B cell (primary cell): ENCODE measurements around the gene TENM4. TPM values are rescaled to one million over a fixed set of nuclear protein-coding genes. Genes with fewer than 3 reads are reported as not detected.

Source experiments
- ATAC-seq: fragments of 200-7000 bp; cut with Tn5 transposase; one replicate; pipeline ENCODE4 v1.10.0; 2021; ENCODE audit warnings: low read depth, mild to moderate bottlenecking, moderate number of reproducible peaks, moderate library complexity
- CTCF ChIA-PET: fragments of 350-600 bp; sonication (Branson Sonifier 250); formaldehyde crosslinking; loops from one replicate; lab custom pipeline; 2021; ENCODE audit warnings: antibody characterized with exemption, inconsistent platforms; lab: Charles Lee
- POLR2A ChIA-PET: fragments of 350-600 bp; sonication (Branson Sonifier 250); formaldehyde crosslinking; loops from one replicate; lab custom pipeline; 2021; ENCODE audit warnings: antibody characterized with exemption; lab: Charles Lee
- DNase-seq: peaks from one replicate; pipeline ENCODE4 v3.0.0; 2013
- H2AFZ ChIP-seq: 2 replicates; pipeline ENCODE4 v1.6.1; 2012; ENCODE audit warnings: mild to moderate bottlenecking, low read depth, low read length; ENCODE audit not compliant: insufficient read depth, poor library complexity, severe bottlenecking
- H3K27ac ChIP-seq, 2 donors: 1 replicate in 1 of 2; 2 replicates in 1 of 2; pipeline ENCODE4 v1.5.1; 2012 to 2013; ENCODE audit warnings: low read length in 2 of 2, mild to moderate bottlenecking in 2 of 2, moderate library complexity in 1 of 2
- H3K27me3 ChIP-seq, 4 experiments: fragments of 200-600 bp in 1 of 4; sonication (generic) in 1 of 4; replicated peaks in 1 of 4; 1 replicate in 2 of 4; 2 replicates in 2 of 4; pipeline versions ENCODE4 v1.6.1 to v1.7.0; 2013 to 2016; ENCODE audit warnings: low read length in 3 of 4, mild to moderate bottlenecking in 2 of 4, mixed read lengths in 1 of 4, moderate library complexity in 1 of 4; ENCODE audit not compliant: insufficient read depth in 4 of 4, control insufficient read depth in 3 of 4; ENCODE audit errors: control extremely low read depth in 1 of 4
- H3K36me3 ChIP-seq, 2 experiments: replicated peaks in 1 of 2; 1 replicate in 1 of 2; 2 replicates in 1 of 2; pipeline versions ENCODE4 v1.6.1 to v1.7.1; 2013; ENCODE audit warnings: low read length in 1 of 2; ENCODE audit not compliant: insufficient read depth in 2 of 2, control insufficient read depth in 1 of 2; ENCODE audit errors: control extremely low read depth in 1 of 2, extremely low read depth in 1 of 2
- H3K4me1 ChIP-seq, 2 donors: fragments of 200-600 bp in 1 of 2; sonication (generic) in 1 of 2; 1 replicate in 1 of 2; 2 replicates in 1 of 2; pipeline versions ENCODE4 v1.5.1 to v1.6.1; 2013 to 2017; ENCODE audit warnings: low read length in 2 of 2; ENCODE audit not compliant: control insufficient read depth in 2 of 2, insufficient read depth in 2 of 2
- H3K4me2 ChIP-seq: replicated peaks from 2 replicates; pipeline ENCODE3; 2012; ENCODE audit warnings: mild to moderate bottlenecking, low read depth, low read length; ENCODE audit not compliant: poor library complexity, severe bottlenecking
- H3K4me3 ChIP-seq, 5 experiments: fragments of 200-600 bp in 1 of 5; sonication (generic) in 1 of 5; 1 replicate in 3 of 5; 2 replicates in 2 of 5; pipeline versions ENCODE4 v1.5.1 to v1.7.0; 2011 to 2016; ENCODE audit warnings: low read length in 4 of 5, mild to moderate bottlenecking in 4 of 5, low read depth in 2 of 5, control low read depth in 1 of 5, moderate library complexity in 1 of 5; ENCODE audit not compliant: insufficient read depth in 1 of 5; ENCODE audit errors: control extremely low read depth in 1 of 5, extremely low read depth in 1 of 5
- H3K79me2 ChIP-seq: fragments of 200-600 bp; sonication (generic); one replicate; pipeline ENCODE4 v1.6.0; 2016; ENCODE audit warnings: low read length; ENCODE audit not compliant: control insufficient read depth, insufficient read depth
- H3K9ac ChIP-seq: fragments of 200-600 bp; sonication (generic); 2 replicates; pipeline ENCODE4 v1.6.1; 2017; ENCODE audit warnings: mild to moderate bottlenecking, low read length, moderate library complexity
- H3K9me3 ChIP-seq, 3 donors: one replicate each; pipeline versions ENCODE4 v1.6.1 to v1.7.1; 2013; ENCODE audit warnings: low read length in 2 of 3; ENCODE audit not compliant: control insufficient read depth in 2 of 3, insufficient read depth in 1 of 3; ENCODE audit errors: control extremely low read depth in 1 of 3
- H4K20me1 ChIP-seq: 2 replicates; pipeline ENCODE4 v1.6.0; 2012; ENCODE audit warnings: mild to moderate bottlenecking, low read length; ENCODE audit not compliant: insufficient read depth, control insufficient read depth, poor library complexity, severe bottlenecking
- H3K27ac Mint-ChIP-seq: one replicate; pipeline ENCODE4 v1.8.0; 2021; ENCODE audit warnings: mixed read lengths
- H3K27me3 Mint-ChIP-seq: one replicate; pipeline ENCODE4 v1.8.0; 2021; ENCODE audit warnings: mixed read lengths
- H3K4me1 Mint-ChIP-seq: one replicate; pipeline ENCODE4 v1.8.0; 2021; ENCODE audit warnings: mixed read lengths
- H3K4me3 Mint-ChIP-seq: one replicate; pipeline ENCODE4 v1.8.0; 2021; ENCODE audit warnings: mixed read lengths
- H3K9me3 Mint-ChIP-seq: one replicate; pipeline ENCODE4 v1.8.0; 2022; ENCODE audit warnings: mixed read lengths; ENCODE audit not compliant: insufficient read depth
- CTCF ChIP-seq: fragments of 200-600 bp; IDR thresholded peaks from one replicate; pipeline ENCODE4 v1.8.0; 2022; ENCODE audit warnings: antibody characterized with exemption, mild to moderate bottlenecking
- EZH2 ChIP-seq: IDR thresholded peaks from 2 replicates; pipeline ENCODE4 v1.6.1; 2012; ENCODE audit warnings: borderline replicate concordance, low read depth, mild to moderate bottlenecking, moderate library complexity, low read length; ENCODE audit not compliant: insufficient read depth, poor library complexity, severe bottlenecking
- WGBS: methylation state at CpG from one replicate; pipeline ENCODE4 v1.1.5; 2013; ENCODE audit warnings: missing lambda C conversion rate; ENCODE audit not compliant: insufficient coverage; 5-methylcytosine and 5-hydroxymethylcytosine counted together
- intact Hi-C: fragments of 100-400 bp; cut with micrococcal nuclease; formaldehyde crosslinking; loops from one replicate; pipeline ENCODE4 v1.10.0; 2022
- polyA plus RNA-seq: library from polyadenylated mRNA; depleted of rRNA; stranded (reverse); fragments of >200 nt; gene quantifications from 2 replicates; pipeline ENCODE4 v1.2.3, GENCODE V29; 2012
- total RNA-seq, 2 donors: library from RNA; stranded (reverse); fragments of 120-200 nt in 1 of 2; gene quantifications; 1 replicate in 1 of 2; 2 replicates in 1 of 2; pipeline versions ENCODE4 v1.2.3 to v1.2.4, GENCODE V29; 2013 to 2022

The TENM4 gene
- total and polyA plus RNA-seq, 2 donors (not counting 1 experiment from before 2014, with no cell fraction given) = 0.09 to 5.7 TPM

GRCh38 chr11:79330651-79331050 lies 110.2 kb downstream of the TENM4 start:
- Mint-ChIP-seq H3K4me3 (no peak overlapping the region), H3K9me3 (no peaks in the 10 kb centered on the region), H3K27ac (no peak overlapping the region), H3K4me1 (no peaks in the 10 kb centered on the region), H3K27me3 (no peaks in the 10 kb centered on the region)
- H4K20me1 ChIP-seq = no peaks in the 10 kb centered on the region
- CTCF ChIA-PET = no interaction called here
- TF ChIP-seq CTCF (no peak), EZH2 (no peak)
- H3K27me3 ChIP-seq = no peaks in the 10 kb centered on the region
- POLR2A ChIA-PET = no interaction called here
- H2AFZ ChIP-seq = no peak overlapping the region
- intact Hi-C loops = no loop called here
- H3K36me3 ChIP-seq = no peaks in the 10 kb centered on the region
- WGBS = 76% methylated on average over 6 of the region's 8 CpGs
- H3K9ac ChIP-seq = no peak overlapping the region
- DNase-seq (no peak), ATAC-seq (no peak)
- H3K4me1 ChIP-seq = no peaks in the 10 kb centered on the region
- no peak overlapping the region for H3K4me3 ChIP-seq
- H3K4me2 ChIP-seq = no peak overlapping the region
- H3K9me3 ChIP-seq = no peaks in the 10 kb centered on the region
- H3K27ac ChIP-seq = no peak overlapping the region
- H3K79me2 ChIP-seq = no peaks in the 10 kb centered on the region

DNA sequence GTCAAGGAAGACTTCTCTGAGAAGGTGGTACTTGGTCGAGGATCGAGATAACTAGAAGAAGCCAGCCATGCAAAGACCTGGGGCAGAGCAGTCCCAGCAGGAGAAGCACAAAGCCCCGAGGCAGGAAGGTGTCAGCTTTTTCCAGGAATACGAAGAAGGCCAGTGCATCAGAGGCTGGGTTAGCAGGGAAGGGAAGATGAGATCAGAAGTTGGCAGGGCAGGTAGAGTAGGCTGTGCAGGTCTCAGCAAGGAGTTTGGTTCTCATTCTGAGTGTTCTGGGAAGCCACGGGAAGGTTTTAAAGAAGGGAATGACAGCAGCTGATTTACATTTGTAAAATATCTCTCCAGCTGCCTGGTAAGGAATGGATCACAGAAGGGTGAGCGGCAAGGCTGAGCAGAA lies 111.3 kb downstream of the TENM4 start:
- no peaks in the 10 kb centered on the region for H4K20me1 ChIP-seq
- no peak for TF ChIP-seq EZH2
- TF ChIP-seq CTCF = no peak
- no peaks in the 10 kb centered on the region for H3K4me1 Mint-ChIP-seq
- no peak overlapping the region for H2AFZ ChIP-seq
- no peaks in the 10 kb centered on the region for H3K9me3 ChIP-seq
- H3K27me3 ChIP-seq = no peaks in the 10 kb centered on the region
- H3K36me3 ChIP-seq = no peaks in the 10 kb centered on the region
- intact Hi-C loops = no loop called here
- no peak overlapping the region for H3K4me3 Mint-ChIP-seq
- H3K9ac ChIP-seq = no peak overlapping the region
- no peaks in the 10 kb centered on the region for H3K27me3 Mint-ChIP-seq
- ATAC-seq = no peak
- ChIA-PET CTCF (no interaction called here), POLR2A (no interaction called here)
- no peak for DNase-seq
- no peaks in the 10 kb centered on the region for H3K9me3 Mint-ChIP-seq
- H3K27ac ChIP-seq = no peak overlapping the region
- H3K27ac Mint-ChIP-seq = no peak overlapping the region
- 77% methylated on average over 6 of the region's 6 CpGs for WGBS
- no peaks in the 10 kb centered on the region for H3K4me1 ChIP-seq
- H3K4me2 ChIP-seq = no peak overlapping the region
- H3K4me3 ChIP-seq = no peak overlapping the region
- H3K79me2 ChIP-seq = no peaks in the 10 kb centered on the region
